Stimulated activated naive CD4-positive, alpha-beta T cell treated with Interleukin-2 at 50 U/mL for 16 hours (primary cell): ENCODE results near the gene MYO16.

Experiments
- DNase-seq: peaks from one replicate; lab custom pipeline; 2025; lab: John Stamatoyannopoulos, UW

The MYO16 gene

GRCh38 chr13:108797354-108797753, 167.9 kb downstream of the MYO16 start:
- no peak for DNase-seq

DNA sequence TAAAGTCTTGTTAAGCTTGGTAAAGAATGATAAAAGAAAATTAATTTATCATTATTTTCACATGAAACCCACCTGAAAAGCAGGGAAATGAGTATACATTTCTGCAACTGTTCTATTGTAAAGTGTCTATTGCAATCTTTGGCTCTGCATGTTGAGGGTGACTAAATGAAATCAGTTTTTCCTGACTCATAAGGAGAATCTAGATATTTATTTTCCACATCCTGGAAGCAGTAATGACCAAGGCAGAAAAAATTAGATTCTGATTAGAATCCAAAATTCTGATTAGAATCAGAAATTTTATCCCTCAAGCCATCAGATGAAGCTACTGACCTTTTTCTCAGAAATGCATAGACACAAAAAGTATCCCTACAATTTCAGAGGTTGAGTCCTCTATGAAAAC, 178.4 kb downstream of the MYO16 start:
- no peak for DNase-seq

DNA sequence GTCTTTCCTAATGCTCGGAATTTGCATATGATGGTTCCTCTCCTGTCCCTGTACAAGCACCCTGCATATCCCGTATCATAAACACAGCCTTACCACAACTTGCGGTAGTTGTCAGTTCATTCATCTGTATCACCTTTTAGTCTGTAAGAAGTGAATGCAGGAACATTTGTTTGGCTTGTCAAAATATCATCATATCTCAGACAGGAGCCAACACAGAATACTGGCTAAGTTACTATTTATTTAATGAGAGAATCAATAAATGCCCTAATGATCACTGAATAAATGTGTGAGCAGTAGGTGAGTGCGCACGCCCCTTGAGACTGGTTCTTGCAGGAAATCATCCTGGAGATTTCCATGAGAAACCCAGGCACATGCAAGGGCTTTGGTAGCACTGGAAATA, 182.8 kb downstream of the MYO16 start:
- no peak for DNase-seq

DNA sequence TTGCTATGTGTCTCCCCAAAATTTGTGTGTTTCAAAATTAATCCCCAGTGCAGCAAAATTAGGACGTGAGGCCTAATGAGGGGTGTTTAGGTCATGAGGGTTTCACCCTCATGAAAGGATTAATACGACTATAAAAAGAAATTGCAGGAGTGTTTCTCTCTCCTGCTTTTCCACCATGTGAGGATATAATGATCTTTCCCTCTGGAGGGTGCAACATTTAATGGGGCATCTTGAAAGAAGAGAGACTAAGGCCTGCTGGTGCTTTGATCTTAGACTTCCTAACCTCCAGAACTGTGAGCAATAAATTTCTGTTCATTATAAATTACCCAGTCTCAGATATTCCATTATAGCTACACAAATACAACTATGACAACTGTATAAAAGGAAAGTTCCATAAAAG, 183.2 kb downstream of the MYO16 start:
- no peak for DNase-seq

DNA sequence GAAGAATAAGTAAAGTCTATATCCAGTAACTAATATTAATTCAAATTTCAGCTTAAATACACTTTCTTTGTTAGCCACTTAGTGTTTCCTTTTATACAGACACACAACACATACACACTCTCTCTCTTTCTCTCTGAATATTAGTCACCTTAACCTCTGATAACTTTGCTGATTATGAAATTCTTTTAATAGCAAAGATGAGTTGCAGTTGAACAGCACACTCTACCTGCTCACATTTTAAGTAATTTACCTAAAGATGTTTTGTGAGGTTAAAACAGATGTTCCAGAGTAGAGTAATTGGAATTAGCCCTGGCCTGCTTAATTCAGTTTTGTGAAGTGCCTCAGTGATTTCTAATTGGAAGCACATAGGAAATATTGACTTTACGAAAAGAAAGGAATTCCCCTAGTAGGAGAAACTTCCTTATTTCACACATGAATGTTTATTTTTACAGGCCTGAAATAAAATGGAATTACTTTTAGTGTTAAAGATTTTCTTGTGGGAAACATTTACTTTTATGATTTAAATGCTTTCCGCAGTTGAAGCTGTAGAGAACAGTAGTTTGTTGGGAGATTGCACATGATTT, 184.3 kb downstream of the MYO16 start:
- no peak for DNase-seq

DNA sequence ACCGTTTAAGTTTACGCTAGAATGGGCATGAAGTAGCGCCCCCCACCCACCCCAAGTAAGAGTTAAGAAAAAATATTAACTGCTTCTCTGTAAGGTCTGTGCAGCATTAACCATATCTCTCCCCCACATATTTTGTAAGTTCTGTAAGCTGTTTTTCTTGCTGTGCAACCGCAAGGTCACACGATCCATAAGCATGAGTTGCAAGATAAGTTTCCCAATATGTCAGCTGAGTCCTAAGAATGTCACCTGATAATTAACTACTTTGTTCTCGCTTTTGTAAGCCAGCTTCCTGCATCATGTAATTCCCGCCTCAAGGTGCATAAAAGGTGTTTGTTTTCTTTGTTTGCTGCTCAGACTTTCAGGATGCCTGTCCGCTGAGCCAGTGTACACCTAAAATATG, 187.0 kb downstream of the MYO16 start:
- DNase-seq, result no peak

GRCh38 chr13:108827646-108828045, 198.2 kb downstream of the MYO16 start:
- DNase-seq, result no peak

DNA sequence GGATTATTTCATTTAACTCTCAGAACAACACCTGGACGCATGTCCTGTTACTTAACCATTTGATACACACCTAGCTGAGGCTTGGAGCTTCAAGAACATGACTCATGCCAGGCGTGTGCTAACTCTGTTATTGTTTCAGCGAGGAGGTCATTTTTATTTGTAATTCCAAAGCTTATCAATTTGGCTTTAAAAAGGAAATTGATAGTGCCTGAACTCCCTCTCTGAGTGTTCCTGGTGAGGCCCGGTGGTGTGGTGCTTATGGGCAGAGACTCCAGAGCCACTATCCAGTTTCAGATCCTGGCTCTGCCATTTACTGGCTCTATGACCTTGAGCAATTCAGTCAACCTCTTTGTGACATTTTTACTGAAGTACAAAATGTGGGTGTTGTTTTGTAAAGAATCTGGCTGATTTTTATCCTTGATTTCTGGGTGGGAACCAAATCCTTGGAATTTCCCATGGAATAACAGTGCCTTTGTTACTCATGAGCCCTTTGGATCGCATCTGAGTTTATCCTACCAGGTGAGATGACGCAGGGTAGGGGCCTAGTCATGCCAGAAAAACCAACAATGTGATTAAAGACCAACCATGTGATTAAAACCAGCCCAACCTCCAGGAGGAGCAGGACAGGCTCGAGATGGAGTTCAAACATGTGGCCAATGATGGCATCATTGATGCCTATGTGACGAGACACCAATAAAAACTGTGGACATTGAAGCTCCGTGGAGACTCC, 198.8 kb downstream of the MYO16 start:
- no peak for DNase-seq

DNA sequence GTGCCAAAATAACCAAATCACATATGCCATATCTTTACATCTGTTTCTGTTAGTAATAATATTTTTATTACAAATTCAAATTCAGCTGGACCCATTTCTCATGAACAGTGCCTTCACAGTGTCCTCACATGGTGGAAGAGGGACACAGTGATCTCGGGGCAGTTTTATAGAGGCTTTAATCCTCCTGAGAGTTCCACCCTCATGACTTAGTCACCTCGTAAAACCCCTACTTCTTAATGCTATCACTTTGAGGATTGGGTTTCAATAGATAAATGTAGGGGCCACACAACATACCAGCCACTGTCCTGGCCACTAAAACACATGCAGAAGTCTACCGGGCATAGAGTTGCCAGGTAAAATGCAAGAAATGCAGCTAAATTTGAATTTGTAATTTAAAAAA, 201.5 kb downstream of the MYO16 start:
- no peak for DNase-seq

DNA sequence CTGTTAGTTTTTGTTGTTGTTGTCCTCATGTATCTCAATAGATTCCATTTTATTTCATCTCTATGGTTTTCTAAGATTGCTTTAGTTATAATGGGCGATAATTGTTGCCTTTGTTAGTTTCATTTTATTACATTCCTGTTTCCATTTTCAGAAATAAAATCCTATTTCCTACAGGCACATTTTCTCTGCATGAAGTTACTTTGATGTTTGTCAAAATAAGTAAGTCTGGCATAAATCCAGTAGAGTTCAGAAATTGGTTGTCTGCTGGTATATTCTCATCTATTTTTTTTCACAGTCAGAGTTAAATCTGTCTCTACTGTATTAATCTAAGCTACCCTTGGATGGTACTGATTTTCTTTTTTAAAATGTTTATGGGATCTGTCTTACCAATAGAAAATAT, 204.1 kb downstream of the MYO16 start:
- no peak for DNase-seq

GRCh38 chr13:108834193-108834592, 204.8 kb downstream of the MYO16 start:
- DNase-seq, result no peak

GRCh38 chr13:108835083-108835482, 205.7 kb downstream of the MYO16 start:
- DNase-seq, result no peak

DNA sequence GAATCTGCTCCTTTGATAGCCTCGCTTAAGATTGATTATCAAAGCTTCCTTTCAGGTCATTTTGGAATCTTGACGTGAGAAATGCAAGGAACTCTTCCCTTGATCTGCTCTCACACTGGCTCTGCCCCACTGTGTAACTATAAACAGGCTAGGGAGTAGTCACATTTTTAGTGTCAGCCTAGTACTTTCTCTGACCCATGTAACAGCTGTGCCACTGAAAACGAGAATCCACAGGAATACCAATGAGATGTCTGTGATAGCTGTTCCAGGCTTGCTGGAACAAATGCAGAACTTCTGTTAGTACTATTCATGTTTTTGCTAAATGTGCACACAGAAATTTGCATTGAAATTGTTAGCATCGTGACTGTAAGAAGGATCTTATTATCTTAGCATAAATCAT, 221.3 kb downstream of the MYO16 start:
- no peak for DNase-seq

DNA sequence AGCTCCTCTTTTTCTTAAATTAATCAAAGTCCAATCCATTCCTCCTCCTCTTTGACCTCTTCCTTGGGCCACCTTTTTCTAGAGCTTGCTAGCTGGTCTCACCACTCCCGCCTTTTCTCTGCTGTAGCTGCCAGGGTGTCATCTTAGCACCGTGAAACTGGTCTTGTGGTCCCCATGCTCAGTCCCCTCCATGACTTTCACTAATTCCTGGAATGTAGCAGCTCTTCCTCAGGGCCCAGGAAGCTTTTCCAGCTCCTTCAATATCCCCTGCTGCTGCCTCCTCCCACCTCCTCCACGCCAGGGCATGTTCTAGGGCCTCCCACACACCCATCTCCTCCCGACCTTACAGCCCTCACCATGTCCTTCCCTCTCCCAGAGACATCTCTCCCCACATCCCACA, 222.2 kb downstream of the MYO16 start:
- no peak for DNase-seq

DNA sequence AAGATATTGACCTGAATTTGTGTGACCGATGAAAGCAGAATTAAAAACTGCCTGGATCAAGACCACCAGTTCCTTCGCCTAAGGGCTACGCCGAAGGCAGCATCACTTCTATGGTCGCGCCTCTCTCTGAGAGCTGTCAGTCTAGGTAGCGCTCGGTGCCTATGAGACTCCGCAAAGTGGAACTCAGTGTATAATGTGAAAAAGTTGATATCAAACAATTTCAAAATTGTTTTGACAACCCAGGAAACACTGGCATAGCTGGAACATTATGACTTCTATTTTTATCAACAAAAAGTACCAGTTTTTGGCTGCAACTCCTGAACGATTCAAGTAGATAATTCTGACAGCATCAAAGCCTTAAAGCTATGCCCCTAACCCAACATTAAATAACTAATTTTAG, 223.6 kb downstream of the MYO16 start:
- DNase-seq, result no peak

DNA sequence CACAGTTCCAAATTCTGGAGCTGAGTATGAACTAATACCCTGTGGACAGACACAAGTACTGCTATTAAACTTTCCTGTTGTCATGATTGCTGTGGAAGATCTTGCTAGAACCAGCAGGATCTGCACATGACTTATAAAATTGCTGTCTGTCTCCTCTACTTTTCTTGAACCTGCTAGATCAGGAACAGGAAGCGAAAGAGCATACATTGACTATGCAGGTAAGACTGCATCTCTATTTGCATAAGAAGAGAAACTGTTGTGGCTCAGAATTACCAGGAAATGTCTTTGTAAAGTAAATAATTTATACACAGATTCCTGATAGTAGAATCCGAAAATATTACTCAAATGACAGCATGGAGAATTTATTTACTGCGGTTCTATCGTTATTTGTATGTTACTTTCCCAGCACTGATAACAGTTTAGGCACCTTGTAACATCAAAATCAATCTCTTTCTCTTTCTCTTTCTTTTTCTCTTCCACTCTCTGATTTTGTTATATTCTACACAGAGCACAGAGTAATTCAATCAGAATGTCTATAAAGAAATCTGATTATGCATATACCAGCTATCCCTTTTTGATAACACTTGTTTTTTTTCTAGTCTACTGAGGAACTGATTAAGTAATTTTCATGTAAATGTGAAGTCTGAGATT, 226.5 kb downstream of the MYO16 start:
- DNase-seq, result no peak

- DNase-seq, result no peak
Observed at GRCh38 chr13:108858676-108859075, 229.3 kb downstream of the MYO16 start.

DNA sequence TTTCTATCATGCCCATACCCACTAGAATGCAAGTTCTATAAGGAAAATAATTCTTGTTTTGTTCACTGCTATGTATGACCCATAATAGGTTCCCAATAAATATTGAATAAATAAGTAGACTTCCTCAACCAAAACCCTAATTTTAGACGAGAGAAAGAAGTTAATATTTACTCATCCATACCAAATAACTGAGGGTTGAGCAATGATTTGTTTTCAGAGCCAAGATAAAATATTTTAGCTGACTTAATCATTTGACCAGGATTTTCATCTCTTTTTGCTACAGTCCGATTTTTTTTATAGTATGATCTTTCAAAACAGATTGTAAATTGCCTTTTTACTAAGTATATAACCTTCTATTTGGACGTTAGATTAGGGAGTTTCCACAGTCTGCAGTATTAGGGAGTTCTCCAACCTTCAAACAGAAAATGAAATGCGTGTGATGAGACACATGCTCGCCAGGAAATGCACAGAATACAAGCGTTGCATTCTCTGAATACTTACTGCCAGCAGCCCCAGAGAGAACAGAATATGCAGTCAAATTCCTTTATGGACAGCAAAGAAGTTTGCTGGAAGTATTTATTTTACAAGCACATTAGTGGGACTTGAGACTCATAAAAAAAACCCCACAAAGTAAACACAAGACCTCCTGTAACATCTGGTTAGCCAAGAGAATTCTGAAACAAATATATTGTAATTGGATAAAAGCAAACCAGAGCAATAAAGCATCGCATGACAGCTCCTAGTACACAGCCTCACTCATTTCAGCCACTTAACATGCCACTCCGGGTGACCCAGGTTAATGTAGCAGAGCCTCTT, 230.0 kb downstream of the MYO16 start:
- DNase-seq, result no peak

- no peak for DNase-seq
Observed at GRCh38 chr13:108860418-108860817, 231.0 kb downstream of the MYO16 start.

DNA sequence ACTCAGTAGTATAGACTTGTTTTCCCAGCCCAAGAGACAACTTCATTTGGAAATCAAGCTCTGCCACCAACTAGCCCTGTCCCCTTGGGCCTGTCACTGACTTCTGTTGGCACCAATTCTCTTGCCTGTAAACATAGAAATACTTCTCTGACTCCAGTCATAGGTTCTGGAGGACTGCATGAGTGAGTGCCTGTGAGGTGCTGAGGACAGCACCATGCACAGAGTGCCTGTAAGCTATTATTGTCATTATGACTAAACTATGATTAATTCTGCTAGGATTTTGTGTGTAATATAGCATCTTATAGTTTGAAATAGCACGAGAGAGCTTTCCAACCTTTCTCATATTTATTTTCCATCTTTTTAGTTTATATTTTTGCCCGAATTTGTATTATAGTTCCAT, 247.9 kb downstream of the MYO16 start:
- no peak for DNase-seq

- no peak for DNase-seq
Observed at GRCh38 chr13:108878732-108879131, 249.3 kb downstream of the MYO16 start.

- no peak for DNase-seq
Observed at GRCh38 chr13:108889324-108889984, 260.0 kb downstream of the MYO16 start.
